ENCODE data around the gene GLRX.

GLRX gene

DNA sequence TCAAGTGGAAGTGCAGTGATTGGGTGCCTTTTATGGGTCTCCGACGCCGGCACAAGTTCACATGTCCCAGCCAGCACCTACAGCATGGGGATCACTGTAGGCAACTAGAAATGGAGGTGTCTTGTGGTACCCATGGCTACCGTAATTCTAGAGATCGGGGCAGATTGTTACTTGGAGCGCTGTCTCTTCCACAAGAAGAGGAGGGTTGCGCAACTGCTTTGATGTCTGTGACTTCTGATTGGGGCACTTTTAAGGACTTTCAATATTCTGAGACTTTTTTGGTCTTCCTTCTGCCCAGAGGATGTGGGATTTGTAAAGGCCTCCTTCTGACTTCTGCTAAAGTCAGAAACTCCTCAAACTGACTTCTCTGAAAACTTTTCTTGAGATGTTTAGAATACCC is 41.9 kb downstream of the GLRX start:
- no peak for DNase-seq (ENCODE audit: low read depth in 3 of 3)

DNA sequence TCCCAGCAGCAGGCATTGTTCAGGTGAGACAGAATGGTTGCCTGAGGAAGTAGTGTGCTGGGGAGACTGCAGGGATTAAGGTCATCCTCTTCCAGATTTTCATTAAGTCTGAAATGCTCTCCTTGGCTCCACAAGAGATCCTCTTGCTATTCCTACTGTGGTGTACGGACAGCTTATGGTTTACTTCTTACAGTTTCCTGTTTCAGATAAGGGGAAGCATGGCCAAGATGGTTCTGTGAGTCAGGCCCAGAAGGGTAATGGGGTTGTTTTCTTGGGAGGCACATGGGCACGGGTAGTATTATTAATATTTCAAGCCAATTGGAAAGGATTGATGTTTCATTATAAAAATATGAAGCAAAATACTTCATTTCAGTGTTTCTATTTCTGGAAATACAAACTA is 42.9 kb downstream of the GLRX start:
- DNase-seq (ENCODE audit: low read depth in 3 of 3): no peak

- no peak for DNase-seq (ENCODE audit: low read depth in 3 of 3)
Observed at GRCh38 chr5:95778713-95779436, 43.7 kb downstream of the GLRX start.

DNA sequence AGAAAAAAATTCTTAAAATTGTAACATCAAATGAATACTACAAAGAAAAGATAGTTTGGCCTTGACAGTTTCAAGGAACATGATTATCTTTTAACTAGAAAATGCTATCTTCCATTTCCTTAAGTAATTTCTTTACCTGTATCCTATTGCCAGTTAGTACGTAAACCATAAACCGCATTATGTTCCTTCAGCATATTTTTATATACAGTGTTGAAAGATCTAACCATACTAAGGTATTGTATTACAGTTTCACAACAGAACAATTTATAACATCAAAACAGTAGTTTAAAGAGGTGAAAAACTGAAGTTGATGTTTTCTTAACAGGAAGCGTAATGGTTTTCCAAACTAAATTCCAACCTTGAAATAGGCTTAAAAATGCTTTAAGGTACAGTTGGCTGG is 45.1 kb downstream of the GLRX start:
- no peak for DNase-seq (ENCODE audit: low read depth in 3 of 3)

DNA sequence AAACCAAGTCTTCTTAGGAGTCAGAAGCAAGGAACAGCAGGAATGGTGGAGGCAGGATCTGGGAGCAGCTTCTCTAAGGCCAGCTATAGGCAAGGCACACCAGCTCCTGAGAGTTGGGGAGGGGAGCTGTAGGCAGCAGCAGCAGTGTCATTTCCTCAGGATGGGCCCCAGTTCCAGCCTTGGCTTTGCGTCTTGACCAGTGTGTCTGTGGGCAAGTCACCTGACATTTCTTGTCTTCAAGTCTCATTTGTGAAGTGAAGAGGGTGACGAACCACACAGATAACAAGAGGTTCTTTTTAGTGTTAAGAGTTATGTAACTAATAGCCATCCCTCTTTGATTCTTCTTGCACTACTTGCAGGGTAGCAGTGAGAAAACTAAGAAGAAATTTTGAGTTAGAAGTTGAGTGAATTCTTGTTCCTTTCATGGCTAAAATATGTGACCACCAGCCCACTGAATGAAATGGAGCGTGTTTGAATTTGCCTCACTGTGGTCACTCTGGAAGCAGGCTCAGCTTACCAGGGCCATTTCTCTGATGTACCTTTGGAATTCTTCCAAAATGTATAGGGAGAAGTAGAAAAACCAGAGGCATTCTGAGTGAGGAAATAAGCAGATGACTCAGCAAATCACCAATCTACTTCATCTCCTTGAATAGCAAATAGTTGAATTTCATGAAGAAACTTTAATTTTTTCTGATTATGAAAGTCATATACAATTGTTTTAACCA is 49.0 kb downstream of the GLRX start:
- no peak for DNase-seq (ENCODE audit: low read depth in 3 of 3)

DNA sequence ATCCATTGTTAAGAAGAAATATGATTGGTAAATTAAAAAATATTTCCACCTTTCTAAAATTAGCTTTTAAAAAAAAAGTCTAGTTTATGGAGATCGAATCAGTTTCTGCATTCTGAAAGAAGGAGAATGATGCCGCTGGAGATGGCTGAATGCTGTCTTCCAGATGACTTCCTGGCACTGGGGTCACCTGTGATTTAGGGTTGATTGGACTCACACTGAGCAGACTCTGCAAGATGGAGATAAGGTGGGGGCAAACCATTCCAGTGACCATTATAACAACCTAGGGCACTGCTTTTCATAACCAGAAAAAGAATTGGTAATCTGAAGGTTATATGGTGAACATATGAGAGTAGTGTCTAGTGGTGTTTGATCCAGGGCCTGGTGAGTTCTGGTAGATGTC is 50.6 kb downstream of the GLRX start:
- DNase-seq (ENCODE audit: low read depth in 3 of 3): no peak

- DNase-seq (ENCODE audit: low read depth in 3 of 3): no peak
Observed at GRCh38 chr5:95770830-95771708, 51.5 kb downstream of the GLRX start.

- no peak for DNase-seq (ENCODE audit: low read depth in 3 of 3)
Observed at GRCh38 chr5:95768731-95769130, 53.8 kb downstream of the GLRX start.

DNA sequence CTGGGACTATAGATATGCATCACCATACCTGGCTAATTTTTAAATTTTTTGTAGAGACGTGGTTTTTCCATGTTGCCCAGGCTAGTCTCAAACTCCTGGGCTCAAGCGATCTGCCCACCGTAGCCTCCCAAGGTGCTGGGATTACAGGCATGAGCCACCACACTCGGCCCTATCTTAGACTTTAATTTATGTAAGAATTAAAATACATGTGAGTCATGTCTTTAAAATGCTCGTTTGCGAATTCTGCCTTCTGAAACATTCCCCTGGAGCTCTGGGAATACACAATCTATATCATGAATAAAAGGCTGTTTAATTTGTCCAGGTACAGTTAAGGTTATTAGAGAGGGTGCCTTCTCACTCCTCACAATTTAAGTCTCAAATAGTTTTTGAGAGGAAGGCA is 58.6 kb downstream of the GLRX start:
- no peak for DNase-seq (ENCODE audit: low read depth in 3 of 3)
